Panc1 (cell line): ENCODE measurements around the gene SWAP70. TPM values are rescaled to one million over a fixed set of nuclear protein-coding genes. Genes with fewer than 3 reads are reported as not detected.
A peak's percentile ranks its signal among the peaks of the same experiment; 100 is the strongest.

Experiments used
- ATAC-seq: fragments of 200-7000 bp; cut with Tn5 transposase; 2 replicates; pipeline ENCODE4 v1.9.1; 2020; ENCODE audit warnings: mild to moderate bottlenecking, moderate library complexity
- BruUV-seq: library from RNA; stranded (reverse); fragments of 400-500 nt; replicated peaks from 2 replicates; lab custom pipeline; 2021; lab: Mats Ljungman, UMichigan
- CTCF ChIA-PET: fragments of 300-600 bp; sonication (Branson Sonifier 250); formaldehyde crosslinking; loops from one replicate; lab custom pipeline; 2022; ENCODE audit warnings: antibody characterized with exemption; lab: Charles Lee
- POLR2A ChIA-PET: fragments of 300-600 bp; sonication (Branson Sonifier 250); formaldehyde crosslinking; loops from one replicate; lab custom pipeline; 2022; ENCODE audit warnings: antibody characterized with exemption; lab: Charles Lee
- DNase-seq: peaks from one replicate; pipeline ENCODE4 v3.0.0-alpha.2; 2010; ENCODE audit warnings: low read depth, low spot score
- H3K27ac ChIP-seq: 2 replicates; pipeline ENCODE4 v1.5.1; 2011; ENCODE audit warnings: mild to moderate bottlenecking, low read length, inconsistent platforms
- H3K27me3 ChIP-seq: fragments of 200-500 bp; sonication (Bioruptor generic); 2 replicates; pipeline ENCODE4 v1.6.0; 2014; ENCODE audit warnings: low read length, inconsistent platforms; ENCODE audit not compliant: control insufficient read depth, insufficient read depth
- H3K36me3 ChIP-seq: fragments of 200-500 bp; sonication (Bioruptor generic); 2 replicates; pipeline ENCODE4 v1.5.1; 2014; ENCODE audit warnings: inconsistent platforms, mild to moderate bottlenecking, low read length, moderate library complexity; ENCODE audit not compliant: control insufficient read depth, insufficient read depth
- H3K4me1 ChIP-seq: 2 replicates; pipeline ENCODE4 v1.5.1; 2011; ENCODE audit warnings: inconsistent platforms, mild to moderate bottlenecking, low read length, moderate library complexity; ENCODE audit not compliant: control insufficient read depth, insufficient read depth
- H3K4me3 ChIP-seq, 2 experiments: 2 replicates each; pipeline ENCODE4 v1.5.1; 2011 to 2012; ENCODE audit warnings: low read depth in 2 of 2, low read length in 2 of 2, mild to moderate bottlenecking in 2 of 2, inconsistent platforms in 1 of 2, moderate library complexity in 1 of 2
- H3K9me3 ChIP-seq: fragments of 200-500 bp; sonication (Bioruptor generic); 2 replicates; pipeline ENCODE4 v1.5.1; 2014; ENCODE audit warnings: low read depth, mild to moderate bottlenecking, inconsistent platforms, low read length, moderate library complexity; ENCODE audit not compliant: control insufficient read depth, insufficient read depth
- POLR2AphosphoS5 ChIP-seq: IDR thresholded peaks from 2 replicates; pipeline ENCODE4 v1.6.1; 2012; ENCODE audit warnings: mild to moderate bottlenecking, low read depth, low read length, moderate library complexity
- SIN3A ChIP-seq: IDR thresholded peaks from 2 replicates; pipeline ENCODE4 v1.6.1; 2012; ENCODE audit warnings: low read depth, mild to moderate bottlenecking, low read length, moderate library complexity, borderline replicate concordance; ENCODE audit not compliant: insufficient read depth
- TCF7L2 ChIP-seq: IDR thresholded peaks from 2 replicates; pipeline ENCODE4 v1.6.1; 2011; ENCODE audit warnings: mild to moderate bottlenecking, low read depth, low read length, inconsistent platforms
- in situ Hi-C: cut with HindIII; loops from 2 replicates; pipeline ENCODE4 v1.10.0; 2016; ENCODE audit warnings: low sequenced_read_pairs, low pct_unique_long_range_greater_than_20kb
- intact Hi-C: fragments of 100-400 bp; cut with micrococcal nuclease; formaldehyde crosslinking; loops from one replicate; pipeline ENCODE4 v1.10.0; 2022; ENCODE audit not compliant: unreplicated experiment
- total RNA-seq: library from RNA; stranded (reverse); gene quantifications from one replicate; pipeline ENCODE4 v1.2.1, GENCODE V29; 2021; ENCODE audit not compliant: unreplicated experiment
- TF ChIP-seq, protein P1 (sequence below), 2 experiments: IDR thresholded peaks; 2 replicates each; pipeline ENCODE4 v1.6.1; 2011 to 2012; ENCODE audit warnings: low read depth in 2 of 2, control low read depth in 1 of 2, low read length in 1 of 2, mild to moderate bottlenecking in 1 of 2, moderate library complexity in 1 of 2; ENCODE audit not compliant: insufficient read depth in 1 of 2
- TF ChIP-seq, protein P2 (sequence below): fragments of 450-650 bp; IDR thresholded peaks from 2 replicates; pipeline ENCODE4 v1.5.1; 2017; ENCODE audit warnings: mild to moderate bottlenecking

Gene SWAP70
- total RNA-seq, 1 experiment from 2014 or later = 96.0 TPM

DNA sequence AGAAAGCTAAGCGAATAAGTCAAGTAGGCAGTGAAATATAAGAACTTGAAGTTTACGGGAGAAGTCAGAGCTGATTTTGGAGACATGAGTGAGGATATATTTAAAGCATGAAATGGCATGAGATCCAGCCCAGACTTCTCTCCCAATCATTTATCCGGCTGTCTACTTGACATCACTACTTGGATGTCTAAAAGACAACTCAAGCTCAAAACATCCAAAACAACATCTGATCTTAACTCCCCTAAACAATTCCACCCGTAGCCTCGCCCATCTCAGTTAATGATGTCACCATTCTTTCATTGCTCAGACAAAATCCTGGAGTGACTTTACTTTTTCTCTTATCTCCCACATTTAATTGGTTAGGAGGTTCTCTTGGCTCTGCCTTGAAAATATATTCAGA is 45.9 kb upstream of the SWAP70 start:
- ChIA-PET CTCF (interaction anchor here (0.6 kb wide), 1 partner anchor 65 kb away, joined by 5 read pairs; no protein-coding TSS in a partner anchor), POLR2A (interaction anchor here (0.6 kb wide), 1 partner anchor 334 kb away, joined by 4 read pairs; no protein-coding TSS in a partner anchor)
- H3K4me1 ChIP-seq = peaks cover 17% of the 10 kb centered on the region
- H3K9me3 ChIP-seq = no peaks in the 10 kb centered on the region
- H3K27me3 ChIP-seq = no peaks in the 10 kb centered on the region
- in situ Hi-C loops (no loop called here), intact Hi-C loops (loop anchor here (10.0 kb wide), 1 partner anchor 707 kb away; no protein-coding TSS in a partner anchor)
- H3K4me3 ChIP-seq = no peak overlapping the region
- H3K27ac ChIP-seq = no peak overlapping the region
- TF ChIP-seq, protein P1, sequence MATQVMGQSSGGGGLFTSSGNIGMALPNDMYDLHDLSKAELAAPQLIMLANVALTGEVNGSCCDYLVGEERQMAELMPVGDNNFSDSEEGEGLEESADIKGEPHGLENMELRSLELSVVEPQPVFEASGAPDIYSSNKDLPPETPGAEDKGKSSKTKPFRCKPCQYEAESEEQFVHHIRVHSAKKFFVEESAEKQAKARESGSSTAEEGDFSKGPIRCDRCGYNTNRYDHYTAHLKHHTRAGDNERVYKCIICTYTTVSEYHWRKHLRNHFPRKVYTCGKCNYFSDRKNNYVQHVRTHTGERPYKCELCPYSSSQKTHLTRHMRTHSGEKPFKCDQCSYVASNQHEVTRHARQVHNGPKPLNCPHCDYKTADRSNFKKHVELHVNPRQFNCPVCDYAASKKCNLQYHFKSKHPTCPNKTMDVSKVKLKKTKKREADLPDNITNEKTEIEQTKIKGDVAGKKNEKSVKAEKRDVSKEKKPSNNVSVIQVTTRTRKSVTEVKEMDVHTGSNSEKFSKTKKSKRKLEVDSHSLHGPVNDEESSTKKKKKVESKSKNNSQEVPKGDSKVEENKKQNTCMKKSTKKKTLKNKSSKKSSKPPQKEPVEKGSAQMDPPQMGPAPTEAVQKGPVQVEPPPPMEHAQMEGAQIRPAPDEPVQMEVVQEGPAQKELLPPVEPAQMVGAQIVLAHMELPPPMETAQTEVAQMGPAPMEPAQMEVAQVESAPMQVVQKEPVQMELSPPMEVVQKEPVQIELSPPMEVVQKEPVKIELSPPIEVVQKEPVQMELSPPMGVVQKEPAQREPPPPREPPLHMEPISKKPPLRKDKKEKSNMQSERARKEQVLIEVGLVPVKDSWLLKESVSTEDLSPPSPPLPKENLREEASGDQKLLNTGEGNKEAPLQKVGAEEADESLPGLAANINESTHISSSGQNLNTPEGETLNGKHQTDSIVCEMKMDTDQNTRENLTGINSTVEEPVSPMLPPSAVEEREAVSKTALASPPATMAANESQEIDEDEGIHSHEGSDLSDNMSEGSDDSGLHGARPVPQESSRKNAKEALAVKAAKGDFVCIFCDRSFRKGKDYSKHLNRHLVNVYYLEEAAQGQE (IDR thresholded peaks at IDR 0.05; ENCODE audit: insufficient read depth in 1 of 2, low read depth in 2 of 2, low read length in 1 of 2) = no peak
- no peak for TF ChIP-seq TCF7L2
- TF ChIP-seq, protein P2, sequence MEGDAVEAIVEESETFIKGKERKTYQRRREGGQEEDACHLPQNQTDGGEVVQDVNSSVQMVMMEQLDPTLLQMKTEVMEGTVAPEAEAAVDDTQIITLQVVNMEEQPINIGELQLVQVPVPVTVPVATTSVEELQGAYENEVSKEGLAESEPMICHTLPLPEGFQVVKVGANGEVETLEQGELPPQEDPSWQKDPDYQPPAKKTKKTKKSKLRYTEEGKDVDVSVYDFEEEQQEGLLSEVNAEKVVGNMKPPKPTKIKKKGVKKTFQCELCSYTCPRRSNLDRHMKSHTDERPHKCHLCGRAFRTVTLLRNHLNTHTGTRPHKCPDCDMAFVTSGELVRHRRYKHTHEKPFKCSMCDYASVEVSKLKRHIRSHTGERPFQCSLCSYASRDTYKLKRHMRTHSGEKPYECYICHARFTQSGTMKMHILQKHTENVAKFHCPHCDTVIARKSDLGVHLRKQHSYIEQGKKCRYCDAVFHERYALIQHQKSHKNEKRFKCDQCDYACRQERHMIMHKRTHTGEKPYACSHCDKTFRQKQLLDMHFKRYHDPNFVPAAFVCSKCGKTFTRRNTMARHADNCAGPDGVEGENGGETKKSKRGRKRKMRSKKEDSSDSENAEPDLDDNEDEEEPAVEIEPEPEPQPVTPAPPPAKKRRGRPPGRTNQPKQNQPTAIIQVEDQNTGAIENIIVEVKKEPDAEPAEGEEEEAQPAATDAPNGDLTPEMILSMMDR = no peak
- BruUV-seq = no TSS peak
- no peaks in the 10 kb centered on the region for H3K36me3 ChIP-seq
- no peak for ATAC-seq
- no peak for DNase-seq

DNA sequence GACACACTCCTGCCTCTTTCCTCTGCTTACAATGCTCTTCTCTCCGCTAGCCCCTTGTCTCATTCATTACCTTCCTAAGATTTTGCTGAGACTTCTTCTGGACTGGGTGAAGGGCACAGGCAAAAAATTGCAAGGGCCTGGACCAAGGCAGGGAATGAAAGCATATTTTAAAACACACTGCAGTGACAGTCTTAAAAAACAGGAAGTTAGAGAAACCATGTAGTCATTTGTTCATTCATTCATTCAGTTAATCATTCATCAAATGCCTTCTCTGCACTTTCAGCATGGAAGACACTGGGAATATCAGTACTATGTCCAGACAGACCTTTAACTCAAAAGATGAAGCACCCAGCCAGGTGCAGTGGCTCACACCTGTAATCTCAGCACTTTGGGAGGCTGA is 44.9 kb upstream of the SWAP70 start:
- H3K4me1 ChIP-seq = peaks cover 8% of the 10 kb centered on the region
- no peaks in the 10 kb centered on the region for H3K36me3 ChIP-seq
- BruUV-seq = no TSS peak
- no peak for DNase-seq
- peak overlapping the region; percentile 15; the same call in 1 of the 2 replicates for H3K27ac ChIP-seq
- H3K4me3 ChIP-seq = no peak overlapping the region
- intact Hi-C loops (loop anchor here (10.0 kb wide), 1 partner anchor 706 kb away; no protein-coding TSS in a partner anchor), in situ Hi-C loops (no loop called here)
- H3K9me3 ChIP-seq = no peaks in the 10 kb centered on the region
- CTCF ChIA-PET = interaction anchor here (0.6 kb wide), 1 partner anchor 28 kb away, joined by 3 read pairs; no protein-coding TSS in a partner anchor
- no peak for ATAC-seq
- POLR2A ChIA-PET = interaction anchor here (0.6 kb wide), 2 partner anchors 36 to 142 kb away, joined by 7 to 8 read pairs; no protein-coding TSS in a partner anchor
- H3K27me3 ChIP-seq = no peaks in the 10 kb centered on the region
- no peak for TF ChIP-seq POLR2AphosphoS5
- TF ChIP-seq, protein P2 = no peak
- no peak for TF ChIP-seq SIN3A
- TF ChIP-seq TCF7L2 = no peak
- TF ChIP-seq, protein P1 (IDR thresholded peaks at IDR 0.05; ENCODE audit: insufficient read depth in 1 of 2, low read depth in 2 of 2, low read length in 1 of 2) = no peak
